GM13977 (cell line): Measurements from ENCODE around the gene SIL1.

ENCODE experiments used
- DNase-seq: peaks from one replicate; pipeline ENCODE4 v3.0.0; 2012; ENCODE audit warnings: low spot score
- CTCF ChIP-seq: IDR thresholded peaks from 2 replicates; pipeline ENCODE4 v1.5.1; 2012; ENCODE audit warnings: mild to moderate bottlenecking, control low read depth; ENCODE audit not compliant: insufficient read depth; ENCODE audit errors: extremely low read depth, missing control alignments
- in situ Hi-C: fragments of 300-500 bp; cut with MboI; formaldehyde crosslinking; loops from one replicate; pipeline ENCODE4 v1.12.0; 2022; ENCODE audit warnings: low sequenced_read_pairs, low pct_unique_long_range_greater_than_20kb, mixed read lengths, inconsistent platforms; ENCODE audit not compliant: unreplicated experiment

Gene SIL1

GRCh38 chr5:139197710-139198669, at the start of gene SIL1:
SIL1 (minus strand) TSS chr5:139198368; CDS start chr5:139127843, 70,525 bp downstream.
- in situ Hi-C loops: no loop called here
- peak; percentile 97 for DNase-seq
- TF ChIP-seq CTCF: no peak

GRCh38 chr5:139246394-139246793, 48.2 kb upstream of the SIL1 start:
- TF ChIP-seq CTCF: no peak
- peak; percentile 36 for DNase-seq
- in situ Hi-C loops: no loop called here

GRCh38 chr5:139245637-139246339, 47.6 kb upstream of the SIL1 start:
- in situ Hi-C loops: no loop called here
- no peak for DNase-seq
- TF ChIP-seq CTCF: peak; percentile 15

- no peak for TF ChIP-seq CTCF
- in situ Hi-C loops: no loop called here
- no peak for DNase-seq
Measured at GRCh38 chr5:139243425-139243970, 45.3 kb upstream of the SIL1 start.

GRCh38 chr5:139241139-139241538, 43.0 kb upstream of the SIL1 start:
- no peak for TF ChIP-seq CTCF
- in situ Hi-C loops: no loop called here
- DNase-seq: no peak

GRCh38 chr5:139236479-139236878, 38.3 kb upstream of the SIL1 start:
- in situ Hi-C loops: no loop called here
- TF ChIP-seq CTCF: no peak
- DNase-seq: no peak
